Keratinocyte (primary cell): ENCODE data around the gene TBC1D20. TPM values are rescaled to one million over a fixed set of nuclear protein-coding genes. Genes with fewer than 3 reads are reported as not detected.

Source experiments
- DNase-seq: peaks from one replicate; pipeline ENCODE4 v3.0.0-alpha.2; 2011; ENCODE audit warnings: low read depth, missing footprints, low spot score
- FAIRE-seq: peaks from 2 replicates; lab custom pipeline; 2011; peaks lifted over from hg19 to GRCh38; lab: Jason Lieb, UNC
- H2AFZ ChIP-seq: 2 replicates; pipeline ENCODE4 v1.6.0; 2012; ENCODE audit warnings: low read length, control low read depth, inconsistent platforms; ENCODE audit not compliant: control insufficient read depth
- H3K27ac ChIP-seq: 2 replicates; pipeline ENCODE4 v1.5.1; 2011; ENCODE audit warnings: low read length; ENCODE audit not compliant: control insufficient read depth, insufficient read depth
- H3K27me3 ChIP-seq: 3 replicates; pipeline ENCODE4 v1.6.0; 2011; ENCODE audit warnings: low read length; ENCODE audit not compliant: control insufficient read depth, insufficient read depth; ENCODE audit errors: extremely low read depth
- H3K36me3 ChIP-seq, 2 experiments: 2 replicates in 1 of 2; 3 replicates in 1 of 2; pipeline ENCODE4 v1.5.1; 2011; ENCODE audit warnings: low read length in 2 of 2, mild to moderate bottlenecking in 1 of 2; ENCODE audit not compliant: control insufficient read depth in 2 of 2, insufficient read depth in 2 of 2; ENCODE audit errors: extremely low read depth in 1 of 2
- H3K4me1 ChIP-seq: 3 replicates; pipeline ENCODE4 v1.5.1; 2011; ENCODE audit warnings: low read length; ENCODE audit not compliant: control insufficient read depth, insufficient read depth; ENCODE audit errors: extremely low read depth
- H3K4me2 ChIP-seq: 3 replicates; pipeline ENCODE4 v1.6.0; 2011; ENCODE audit warnings: low read depth, low read length; ENCODE audit not compliant: control insufficient read depth, insufficient read depth; ENCODE audit errors: extremely low read depth
- H3K4me3 ChIP-seq, 3 experiments: fragments of 200-600 bp in 1 of 3; sonication (generic) in 1 of 3; 2 replicates in 2 of 3; 3 replicates in 1 of 3; pipeline ENCODE4 v1.5.1; 2011 to 2016; ENCODE audit warnings: low read length in 3 of 3, mild to moderate bottlenecking in 3 of 3, control low read depth in 2 of 3, inconsistent platforms in 1 of 3, low read depth in 1 of 3, mixed read lengths in 1 of 3, mixed run types in 1 of 3, moderate library complexity in 1 of 3; ENCODE audit not compliant: control insufficient read depth in 2 of 3, insufficient read depth in 2 of 3; ENCODE audit errors: extremely low read depth in 1 of 3
- H3K79me2 ChIP-seq: 2 replicates; pipeline ENCODE4 v1.6.0; 2012; ENCODE audit warnings: low read length; ENCODE audit not compliant: control insufficient read depth, insufficient read depth
- H3K9ac ChIP-seq: 3 replicates; pipeline ENCODE4 v1.6.0; 2011; ENCODE audit warnings: low read length; ENCODE audit not compliant: control insufficient read depth, insufficient read depth; ENCODE audit errors: extremely low read depth
- H3K9me1 ChIP-seq: 3 replicates; pipeline ENCODE4 v1.6.0; 2011; ENCODE audit warnings: low read length; ENCODE audit not compliant: control insufficient read depth, insufficient read depth; ENCODE audit errors: extremely low read depth
- H3K9me3 ChIP-seq: 2 replicates; pipeline ENCODE4 v1.5.1; 2012; ENCODE audit warnings: low read depth, low read length; ENCODE audit not compliant: control insufficient read depth
- H4K20me1 ChIP-seq: 3 replicates; pipeline ENCODE4 v1.6.0; 2011; ENCODE audit warnings: low read length; ENCODE audit not compliant: control insufficient read depth, insufficient read depth; ENCODE audit errors: extremely low read depth
- EZH2 ChIP-seq: IDR thresholded peaks from one replicate; pipeline ENCODE4 v1.6.1; 2012; ENCODE audit warnings: inconsistent platforms, mild to moderate bottlenecking, low read length, moderate library complexity
- dilution Hi-C: fragments of 300-500 bp; cut with MboI; formaldehyde crosslinking; loops from one replicate; pipeline ENCODE4 v1.7.0; 2020; ENCODE audit warnings: low sequenced_read_pairs; ENCODE audit not compliant: extremely low pct_ligation_motif_present
- polyA plus RNA-seq, 5 experiments: library from polyadenylated mRNA; depleted of rRNA in 3 of 5; stranded (reverse) in 3 of 5; stranded (forward) in 1 of 5; unstranded in 1 of 5; fragments of >200 nt; gene quantifications; 1 replicate in 1 of 5; 2 replicates in 3 of 5; 3 replicates in 1 of 5; pipeline versions ENCODE4 v1.2.1 to v1.2.3, GENCODE V29; 2011 to 2012; ENCODE audit warnings: missing spikeins in 2 of 5, low read depth in 1 of 5, low replicate concordance in 1 of 5
- TF ChIP-seq, protein P1 (sequence below), 3 experiments: IDR thresholded peaks in 1 of 3; conservative IDR thresholded peaks in 1 of 3; optimal IDR thresholded peaks in 1 of 3; 2 replicates in 2 of 3; 3 replicates in 1 of 3; pipeline versions ENCODE3 to v1.5.1; 2011; ENCODE audit warnings: low read length in 3 of 3, mild to moderate bottlenecking in 3 of 3, moderate library complexity in 2 of 3, control low read depth in 1 of 3, inconsistent platforms in 1 of 3; ENCODE audit not compliant: insufficient read depth in 2 of 3; ENCODE audit errors: extremely low read depth in 1 of 3

TBC1D20 gene
- polyA plus RNA-seq, 1 donor (not counting 4 experiments of a cell fraction or from before 2014, with no cell fraction given): 24.5 TPM

DNA sequence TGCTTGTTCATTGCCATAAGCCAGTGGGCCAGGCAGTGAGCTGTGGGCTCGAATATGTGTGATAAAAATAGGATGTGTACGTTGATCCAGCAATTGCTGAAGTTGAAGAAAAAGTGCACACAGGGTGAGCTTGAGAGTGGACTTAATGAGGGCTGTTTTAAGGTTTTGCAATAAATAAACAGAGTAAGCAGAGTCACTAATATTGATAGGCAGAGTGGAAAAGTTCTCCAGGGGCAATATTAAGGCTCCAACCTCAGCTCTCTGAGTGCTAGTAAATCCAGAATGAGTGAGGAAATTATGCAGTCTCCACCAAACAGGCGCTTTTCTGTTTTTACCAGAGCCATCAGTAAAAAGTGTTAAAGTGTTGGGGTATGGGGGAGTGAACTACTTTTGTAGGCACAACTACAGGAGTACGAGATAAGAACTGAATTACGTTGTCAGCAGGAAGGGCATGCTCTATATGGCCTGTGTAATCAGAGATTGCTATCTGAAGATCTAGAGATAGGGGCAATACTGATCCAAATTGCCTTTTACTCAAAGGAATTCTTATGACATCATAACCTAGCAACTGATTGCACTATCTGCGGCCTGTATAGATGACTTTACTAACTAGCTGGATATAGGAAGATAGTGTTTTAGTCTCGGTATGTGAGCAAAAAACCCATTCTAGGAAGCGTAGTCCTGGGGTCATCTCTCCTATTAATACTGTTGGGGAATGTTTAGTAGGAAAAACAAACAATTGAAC lies 7.6 kb upstream of the TBC1D20 start:
- Histone ChIP-seq H3K36me3 (peaks cover 3 to 7% of the 10 kb centered on the region in 2 experiments), H3K9me3 (no peaks in the 10 kb centered on the region), H3K9ac (no peak overlapping the region), H2AFZ (no peak overlapping the region), H3K27ac (no peak overlapping the region), H3K79me2 (no peaks in the 10 kb centered on the region), H3K4me3 (no peak overlapping the region), H3K4me1 (no peaks in the 10 kb centered on the region), H3K27me3 (peaks cover 3% of the 10 kb centered on the region), H3K9me1 (no peaks in the 10 kb centered on the region), H4K20me1 (no peaks in the 10 kb centered on the region), H3K4me2 (no peak overlapping the region)
- DNase-seq: no peak
- no peak for FAIRE-seq
- TF ChIP-seq, protein P1, sequence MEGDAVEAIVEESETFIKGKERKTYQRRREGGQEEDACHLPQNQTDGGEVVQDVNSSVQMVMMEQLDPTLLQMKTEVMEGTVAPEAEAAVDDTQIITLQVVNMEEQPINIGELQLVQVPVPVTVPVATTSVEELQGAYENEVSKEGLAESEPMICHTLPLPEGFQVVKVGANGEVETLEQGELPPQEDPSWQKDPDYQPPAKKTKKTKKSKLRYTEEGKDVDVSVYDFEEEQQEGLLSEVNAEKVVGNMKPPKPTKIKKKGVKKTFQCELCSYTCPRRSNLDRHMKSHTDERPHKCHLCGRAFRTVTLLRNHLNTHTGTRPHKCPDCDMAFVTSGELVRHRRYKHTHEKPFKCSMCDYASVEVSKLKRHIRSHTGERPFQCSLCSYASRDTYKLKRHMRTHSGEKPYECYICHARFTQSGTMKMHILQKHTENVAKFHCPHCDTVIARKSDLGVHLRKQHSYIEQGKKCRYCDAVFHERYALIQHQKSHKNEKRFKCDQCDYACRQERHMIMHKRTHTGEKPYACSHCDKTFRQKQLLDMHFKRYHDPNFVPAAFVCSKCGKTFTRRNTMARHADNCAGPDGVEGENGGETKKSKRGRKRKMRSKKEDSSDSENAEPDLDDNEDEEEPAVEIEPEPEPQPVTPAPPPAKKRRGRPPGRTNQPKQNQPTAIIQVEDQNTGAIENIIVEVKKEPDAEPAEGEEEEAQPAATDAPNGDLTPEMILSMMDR (optimal IDR thresholded peaks at IDR 0.05 in 1 of 3, IDR thresholded peaks at IDR 0.05 in 1 of 3, conservative IDR thresholded peaks at IDR 0.05 in 1 of 3; ENCODE audit: extremely low read depth in 1 of 3, insufficient read depth in 2 of 3, low read length in 3 of 3): no peak
- no peak for TF ChIP-seq EZH2
- dilution Hi-C loops: no loop called here

DNA sequence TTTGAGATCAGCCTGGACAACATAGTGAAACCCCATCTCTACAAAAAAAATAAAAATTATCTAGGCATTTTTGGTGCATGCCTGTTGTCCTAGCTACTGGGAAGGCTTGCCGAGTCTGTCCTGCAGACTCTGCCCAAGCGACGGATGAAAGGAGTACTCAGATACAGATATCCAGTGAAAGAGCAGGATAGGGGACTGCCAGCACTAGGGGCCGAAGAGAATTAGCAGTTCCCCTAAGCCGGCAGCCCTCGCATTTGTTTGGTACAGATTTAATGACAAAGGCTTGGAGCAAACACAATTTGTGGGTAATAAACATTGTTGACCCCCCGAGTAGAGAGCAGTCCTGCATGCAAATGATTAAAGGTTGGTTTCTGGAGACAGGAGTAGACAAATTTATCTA lies 5.4 kb upstream of the TBC1D20 start:
- H3K27me3 ChIP-seq: peaks cover 3% of the 10 kb centered on the region
- H3K27ac ChIP-seq: no peak overlapping the region
- FAIRE-seq: no peak
- H2AFZ ChIP-seq: no peak overlapping the region
- H3K79me2 ChIP-seq: no peaks in the 10 kb centered on the region
- H4K20me1 ChIP-seq: no peaks in the 10 kb centered on the region
- peaks cover 5% of the 10 kb centered on the region for H3K4me1 ChIP-seq
- no peak for DNase-seq
- no peak overlapping the region for H3K4me2 ChIP-seq
- H3K9me3 ChIP-seq: no peaks in the 10 kb centered on the region
- dilution Hi-C loops: no loop called here
- TF ChIP-seq, protein P1 (optimal IDR thresholded peaks at IDR 0.05 in 1 of 3, IDR thresholded peaks at IDR 0.05 in 1 of 3, conservative IDR thresholded peaks at IDR 0.05 in 1 of 3; ENCODE audit: extremely low read depth in 1 of 3, insufficient read depth in 2 of 3, low read length in 3 of 3): no peak
- TF ChIP-seq EZH2: no peak
- H3K9ac ChIP-seq: no peak overlapping the region
- no peaks in the 10 kb centered on the region for H3K9me1 ChIP-seq
- H3K4me3 ChIP-seq: no peak overlapping the region
- no peaks in the 10 kb centered on the region for H3K36me3 ChIP-seq
